HG03066 (cell line): Measurements from ENCODE around the gene SIDT1.

Experiments used
- ATAC-seq: cut with Tn5 transposase; IDR thresholded peaks from one replicate; pipeline ENCODE4 v1.9.1; 2021; ENCODE audit warnings: low read depth; ENCODE audit not compliant: unreplicated experiment

The SIDT1 gene

DNA sequence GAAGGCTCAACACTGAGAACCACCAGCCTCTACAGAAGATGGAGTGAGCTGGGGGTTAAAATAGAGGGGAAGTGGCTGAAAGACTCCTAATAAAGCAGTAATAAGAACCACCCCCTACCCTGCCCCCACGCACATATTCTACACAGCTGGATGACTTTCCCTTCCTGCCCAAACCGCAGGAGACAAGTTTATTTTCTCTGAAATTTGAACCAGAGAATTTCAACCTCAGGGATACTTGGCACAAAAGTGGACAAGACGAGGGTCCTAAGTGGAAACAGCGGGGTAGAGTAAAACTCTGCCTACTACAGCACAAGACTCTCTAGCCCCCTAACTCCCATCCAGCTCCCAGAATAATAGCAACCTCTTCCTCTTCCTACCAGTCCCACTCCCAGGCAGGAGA lies 135.7 kb downstream of the SIDT1 start:
- ATAC-seq = no peak

DNA sequence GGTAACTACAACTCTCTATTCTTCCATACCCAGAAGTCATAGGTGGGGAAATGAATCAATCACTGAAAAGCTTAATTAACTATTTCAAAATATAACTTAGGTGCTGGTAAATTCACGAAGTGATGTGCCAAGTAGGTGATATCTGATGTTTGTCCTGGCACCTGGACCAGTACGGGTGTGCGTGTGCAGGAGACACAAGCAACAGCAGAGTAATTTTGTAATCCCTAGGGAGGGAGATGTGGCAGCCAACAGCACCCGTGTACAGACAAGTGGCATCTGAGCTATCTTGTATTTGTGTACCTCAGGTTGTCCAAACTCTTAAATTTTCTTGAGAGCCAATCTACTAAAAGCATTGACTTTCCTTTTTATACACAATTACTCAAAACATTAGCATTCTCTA lies 141.2 kb downstream of the SIDT1 start:
- no peak for ATAC-seq

DNA sequence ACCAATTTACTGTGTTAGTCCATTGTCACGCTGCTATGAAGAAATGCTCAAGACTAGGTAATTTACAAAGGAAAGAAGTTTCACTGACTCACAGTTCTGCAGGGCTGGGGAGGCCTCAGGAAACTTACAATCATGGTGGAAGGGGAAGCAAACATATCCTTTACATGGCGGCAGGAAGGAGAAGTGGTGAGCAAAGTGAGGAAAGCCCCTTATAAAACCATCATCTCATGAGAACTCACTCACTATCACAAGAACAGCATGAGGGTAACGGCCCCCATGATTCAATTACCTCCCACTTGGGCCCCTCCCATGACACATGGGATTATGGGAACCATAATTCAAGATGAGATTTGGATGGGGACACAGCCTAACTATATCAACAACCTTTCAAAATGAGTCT lies 143.9 kb downstream of the SIDT1 start:
- no peak for ATAC-seq

DNA sequence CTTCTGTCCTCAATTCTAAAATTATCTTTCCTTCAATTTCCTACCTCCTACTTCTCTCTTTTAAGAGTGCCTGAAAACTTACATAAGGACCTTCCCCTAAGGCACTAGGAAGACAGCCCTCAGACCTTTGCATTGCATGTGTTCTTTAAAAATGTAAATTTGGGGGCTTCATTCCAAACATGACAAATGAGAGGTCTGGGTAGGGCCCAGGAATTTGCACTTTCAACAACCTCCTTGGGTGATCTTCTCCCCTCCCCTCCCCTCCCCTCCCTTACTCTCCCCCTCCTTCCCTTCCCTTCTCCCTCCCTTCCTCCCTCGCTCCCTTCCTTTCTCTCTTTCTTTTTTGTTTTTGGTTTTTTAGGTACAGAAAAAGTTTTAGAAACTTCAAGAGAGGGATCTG lies 145.4 kb downstream of the SIDT1 start:
- ATAC-seq = no peak

DNA sequence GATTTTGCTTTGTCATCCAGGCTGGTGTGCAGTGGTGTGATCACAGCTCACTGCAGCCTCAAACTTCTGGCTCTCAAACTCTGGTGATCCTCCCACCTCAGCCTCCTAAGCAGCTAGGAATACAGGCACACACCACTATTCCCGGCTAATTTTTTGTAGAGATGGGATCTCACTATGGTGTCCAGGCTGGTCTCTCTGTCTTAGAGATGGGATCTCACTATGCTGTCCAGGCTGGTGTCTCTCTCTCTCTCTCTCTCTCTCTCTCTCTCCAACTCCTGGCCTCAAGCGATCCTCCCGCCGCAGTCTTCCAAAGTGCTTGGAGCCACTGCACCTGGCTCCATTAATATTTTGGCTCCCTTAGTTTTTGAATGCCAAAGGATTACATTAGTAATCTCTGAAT lies 146.4 kb downstream of the SIDT1 start:
- no peak for ATAC-seq
